Suprapubic skin (tissue), 3 donors: Measurements from ENCODE around the gene PRR20A.

ENCODE experiments used
- CTCF ChIP-seq, 2 donors: fragments of 200-600 bp in 1 of 2; fragments of 450-650 bp in 1 of 2; sonication (generic) in 1 of 2; IDR thresholded peaks; one replicate each; pipeline ENCODE4 v1.5.1; 2016 to 2019; ENCODE audit warnings: antibody characterized with exemption in 2 of 2, mild to moderate bottlenecking in 1 of 2, moderate library complexity in 1 of 2
- EP300 ChIP-seq: sonication (generic); formaldehyde crosslinking; IDR thresholded peaks from one replicate; pipeline ENCODE4 v1.6.1; 2017; ENCODE audit warnings: antibody characterized with exemption
- POLR2A ChIP-seq, 2 donors: fragments of 450-650 bp; IDR thresholded peaks; one replicate each; pipeline ENCODE4 v1.6.1; 2017; ENCODE audit warnings: antibody characterized with exemption in 2 of 2, mild to moderate bottlenecking in 2 of 2, moderate library complexity in 2 of 2

- TF ChIP-seq CTCF (IDR thresholded peaks at IDR 0.05), result no peak
- no peak for TF ChIP-seq POLR2A (IDR thresholded peaks at IDR 0.05)
- no peak for TF ChIP-seq EP300
Observed at GRCh38 chr13:57191667-57192066, 50.9 kb downstream of the PRR20A start.
